ENCODE measurements around the gene CCNG2. TPM values are rescaled to one million over a fixed set of nuclear protein-coding genes. Genes with fewer than 3 reads are reported as not detected.

The CCNG2 gene
- total and polyA plus RNA-seq, 2 of the 4 experiments (the other 2 are of a cell fraction): 11.3 to 14.9 TPM

DNA sequence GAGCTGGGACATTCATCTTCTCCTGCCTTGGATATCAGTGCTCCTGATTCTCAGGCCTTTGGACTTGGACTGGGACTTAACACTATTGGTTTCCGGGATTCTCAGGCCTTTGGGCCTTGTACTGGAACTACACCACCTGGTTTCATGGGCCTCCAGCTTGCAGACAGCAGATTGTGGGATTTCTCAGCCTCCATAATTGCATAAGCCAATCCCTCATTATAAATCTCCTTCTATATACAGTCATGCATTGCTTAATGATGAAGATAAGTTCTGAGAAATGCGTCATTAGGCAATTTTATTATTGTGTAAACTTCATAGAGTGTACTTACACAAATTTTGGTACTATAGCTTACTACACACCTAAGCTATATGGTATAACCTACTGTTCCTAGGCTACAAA, 8.9 kb upstream of the CCNG2 start:
- Histone ChIP-seq H3K23ac (ENCODE audit: low read depth, low read length) (no peak overlapping the region), H3K27me3 (ENCODE audit: control insufficient read depth, insufficient read depth, low read length) (peaks cover 5% of the 10 kb centered on the region), H3K9me3 (ENCODE audit: control insufficient read depth, insufficient read depth, low read length) (no peaks in the 10 kb centered on the region), H2AK9ac (replicated peaks; ENCODE audit: low read depth, low read length, poor library complexity) (no peak overlapping the region), H3K18ac (ENCODE audit: low read depth, low read length) (no peak overlapping the region), H3K14ac (replicated peaks; ENCODE audit: low read depth, low read length) (no peak overlapping the region), H2AK5ac (ENCODE audit: low read depth, low read length) (no peak overlapping the region), H2AFZ (replicated peaks; ENCODE audit: low read length, poor library complexity) (no peak overlapping the region), H3K4me1 (ENCODE audit: control insufficient read depth, insufficient read depth, low read length) (no peaks in the 10 kb centered on the region), H4K91ac (ENCODE audit: insufficient read depth, low read depth, low read length) (no peak overlapping the region), H3K36me3 (ENCODE audit: control insufficient read depth, insufficient read depth, low read length) (no peaks in the 10 kb centered on the region), H3K79me1 (ENCODE audit: low read depth in 1 of 2, low read length in 2 of 2) (no peaks in the 10 kb centered on the region), H4K5ac (ENCODE audit: low read depth, low read length) (no peak overlapping the region), H3K9me1 (ENCODE audit: insufficient read depth, low read length) (no peaks in the 10 kb centered on the region), H4K8ac (ENCODE audit: low read depth in 2 of 2, low read length in 2 of 2) (no peak overlapping the region), H4K20me1 (ENCODE audit: insufficient read depth, low read length) (no peaks in the 10 kb centered on the region), H2BK20ac (ENCODE audit: low read depth, low read length) (no peak overlapping the region), H2BK15ac (ENCODE audit: low read depth, low read length) (no peak overlapping the region), H2BK120ac (ENCODE audit: low read depth, low read length) (no peak overlapping the region), H3K27ac (ENCODE audit: insufficient read depth, low read length) (no peak overlapping the region), H3K56ac (ENCODE audit: extremely low read depth, insufficient read depth, low read length) (no peak overlapping the region), H3K4me3 (ENCODE audit: insufficient read depth, low read depth, low read length) (no peak overlapping the region), H3K9ac (ENCODE audit: low read depth, low read length) (no peak overlapping the region), H3K4ac (ENCODE audit: low read depth, low read length) (no peak overlapping the region), H2BK5ac (ENCODE audit: low read depth, low read length, poor library complexity, severe bottlenecking) (no peak overlapping the region), H3K4me2 (ENCODE audit: low read depth, low read length) (no peak overlapping the region)
- POLR2A ChIA-PET (ENCODE audit: unreplicated experiment): no interaction called here
- intact Hi-C loops (cut with micrococcal nuclease) (no loop called here), dilution Hi-C loops (cut with HindIII; ENCODE audit: low sequenced_read_pairs, unreplicated experiment) (no loop called here), in situ Hi-C loops (cut with MboI; ENCODE audit: low sequenced_read_pairs) (no loop called here)
- WGBS, 2 experiments (ENCODE audit: extremely low coverage in 2 of 2, insufficient read length in 1 of 2): no CpG with 5 or more reads among the region's 2 CpGs
- CTCF ChIA-PET: interaction anchor here (1.1 to 1.4 kb wide), 2 partner anchors 52 to 55 kb away, joined by 4 read pairs; no protein-coding TSS in a partner anchor
- DNase-seq (no peak), ATAC-seq (ENCODE audit: low read depth) (no peak)
- TF ChIP-seq FOS (IDR thresholded peaks at IDR 0.05; ENCODE audit: low read depth, low read length): no peak
- TF ChIP-seq MXI1 (IDR thresholded peaks at IDR 0.05; ENCODE audit: borderline replicate concordance, low read depth, low read length): no peak
- TF ChIP-seq BHLHE40 (IDR thresholded peaks at IDR 0.05; ENCODE audit: low read depth, low read length): no peak
- no peak for TF ChIP-seq MAZ (IDR thresholded peaks at IDR 0.05; ENCODE audit: borderline replicate concordance, low read depth, low read length)
- no peak for TF ChIP-seq RFX5 (IDR thresholded peaks at IDR 0.05; ENCODE audit: low read depth, low read length)
- no TSS peak for BruUV-seq (replicated peaks)

Data from IMR-90 (cell line).